HG02970 (cell line): ENCODE data around the gene IL17RE.
A peak's percentile ranks its signal among the peaks of the same experiment; 100 is the strongest.
"Not testable (repeated sequence)": the region's sequence is repeated elsewhere in the genome, so short reads cannot be mapped to it uniquely, and the experiment has no call there.

Experiments used
- ATAC-seq: cut with Tn5 transposase; IDR thresholded peaks from one replicate; pipeline ENCODE4 v1.9.1; 2021; ENCODE audit warnings: mild to moderate bottlenecking, moderate library complexity, moderate number of reproducible peaks; ENCODE audit not compliant: unreplicated experiment, low FRiP score

IL17RE gene

DNA sequence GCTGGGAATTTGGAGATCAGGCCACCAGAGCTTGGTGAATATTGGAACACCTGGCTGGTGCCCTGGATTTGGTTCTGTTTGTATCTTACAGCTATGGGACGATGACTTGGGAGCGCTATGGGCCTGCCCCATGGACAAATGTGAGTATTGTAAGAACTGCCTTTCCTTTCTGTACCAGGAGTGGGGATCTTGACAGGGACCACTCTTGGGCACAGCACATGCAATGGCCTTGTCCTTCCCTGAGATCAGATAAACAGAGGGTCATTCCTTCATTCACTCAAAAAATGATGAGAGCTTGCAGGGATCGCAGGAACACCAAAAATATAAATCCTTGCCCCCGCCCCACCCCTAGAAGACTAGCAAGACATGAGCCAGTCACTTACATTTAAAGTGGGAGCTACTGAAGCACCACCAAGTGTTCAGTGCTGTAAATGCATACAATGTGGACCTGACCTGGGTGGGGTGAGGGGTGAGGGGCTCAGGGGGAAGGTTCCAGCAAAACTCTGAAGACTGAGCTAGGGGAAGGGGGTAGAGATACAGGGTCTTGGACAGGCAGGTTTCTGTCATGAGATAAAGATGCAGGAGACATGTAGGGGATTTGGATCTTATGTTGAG, 28.3 kb downstream of the IL17RE start:
- ATAC-seq, result no peak

DNA sequence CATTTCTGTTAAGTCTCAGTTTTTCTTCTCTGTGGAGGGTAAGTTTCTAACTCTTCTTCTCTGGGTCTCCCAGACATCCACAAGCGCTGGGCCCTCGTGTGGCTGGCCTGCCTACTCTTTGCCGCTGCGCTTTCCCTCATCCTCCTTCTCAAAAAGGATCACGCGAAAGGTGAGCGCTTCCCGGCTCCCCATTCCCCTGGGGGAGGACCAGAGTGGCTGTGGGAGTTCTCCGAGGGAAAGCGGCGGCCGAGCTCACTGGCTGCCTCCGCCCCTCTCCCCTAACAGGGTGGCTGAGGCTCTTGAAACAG, 29.8 kb downstream of the IL17RE start:
- no peak for ATAC-seq

DNA sequence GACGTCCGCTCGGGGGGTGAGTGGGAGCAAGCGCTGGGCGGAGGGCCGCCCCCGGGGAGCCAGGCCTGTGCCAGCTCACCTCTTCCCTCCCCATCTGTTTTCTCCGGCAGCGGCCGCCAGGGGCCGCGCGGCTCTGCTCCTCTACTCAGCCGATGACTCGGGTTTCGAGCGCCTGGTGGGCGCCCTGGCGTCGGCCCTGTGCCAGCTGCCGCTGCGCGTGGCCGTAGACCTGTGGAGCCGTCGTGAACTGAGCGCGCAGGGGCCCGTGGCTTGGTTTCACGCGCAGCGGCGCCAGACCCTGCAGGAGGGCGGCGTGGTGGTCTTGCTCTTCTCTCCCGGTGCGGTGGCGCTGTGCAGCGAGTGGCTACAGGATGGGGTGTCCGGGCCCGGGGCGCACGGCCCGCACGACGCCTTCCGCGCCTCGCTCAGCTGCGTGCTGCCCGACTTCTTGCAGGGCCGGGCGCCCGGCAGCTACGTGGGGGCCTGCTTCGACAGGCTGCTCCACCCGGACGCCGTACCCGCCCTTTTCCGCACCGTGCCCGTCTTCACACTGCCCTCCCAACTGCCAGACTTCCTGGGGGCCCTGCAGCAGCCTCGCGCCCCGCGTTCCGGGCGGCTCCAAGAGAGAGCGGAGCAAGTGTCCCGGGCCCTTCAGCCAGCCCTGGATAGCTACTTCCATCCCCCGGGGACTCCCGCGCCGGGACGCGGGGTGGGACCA, 30.4 kb downstream of the IL17RE start:
- ATAC-seq, result peak; percentile 65

DNA sequence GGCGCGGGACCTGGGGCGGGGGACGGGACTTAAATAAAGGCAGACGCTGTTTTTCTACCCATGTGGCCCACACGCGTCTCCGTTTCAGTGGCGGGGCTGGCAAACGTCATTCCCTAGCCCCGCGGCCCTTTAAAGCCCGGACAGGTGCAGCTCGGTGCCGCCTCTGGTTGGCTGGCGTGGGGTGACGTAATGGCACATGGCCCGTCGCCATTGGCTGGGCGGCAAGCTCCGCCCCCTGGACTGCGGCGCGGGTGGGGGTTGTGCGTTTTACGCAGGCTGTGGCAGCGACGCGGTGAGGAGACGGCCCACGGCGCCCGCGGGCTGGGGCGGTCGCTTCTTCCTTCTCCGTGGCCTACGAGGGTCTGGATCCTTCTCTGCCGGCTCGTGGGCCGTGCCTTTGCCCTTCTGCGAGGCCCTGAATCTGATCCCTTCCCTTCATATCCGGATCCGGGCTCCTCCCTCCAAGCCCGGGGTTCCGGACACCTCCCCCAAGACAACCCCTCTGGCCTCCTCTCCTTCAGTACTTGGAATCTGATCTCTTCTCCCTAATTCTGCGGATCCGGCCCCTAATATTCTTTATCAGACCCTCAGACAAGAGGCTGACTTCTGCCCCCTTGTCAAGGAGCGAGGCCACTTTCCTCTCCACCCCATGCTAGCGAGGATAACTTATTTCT, 31.1 kb downstream of the IL17RE start, which contains the start of gene CRELD1:
Gene CRELD1 (plus strand): TSS at position 274 of the 674 bp plus-strand sequence. CDS start 605 bp downstream, outside the sequence.
- ATAC-seq, result peak; percentile 81

DNA sequence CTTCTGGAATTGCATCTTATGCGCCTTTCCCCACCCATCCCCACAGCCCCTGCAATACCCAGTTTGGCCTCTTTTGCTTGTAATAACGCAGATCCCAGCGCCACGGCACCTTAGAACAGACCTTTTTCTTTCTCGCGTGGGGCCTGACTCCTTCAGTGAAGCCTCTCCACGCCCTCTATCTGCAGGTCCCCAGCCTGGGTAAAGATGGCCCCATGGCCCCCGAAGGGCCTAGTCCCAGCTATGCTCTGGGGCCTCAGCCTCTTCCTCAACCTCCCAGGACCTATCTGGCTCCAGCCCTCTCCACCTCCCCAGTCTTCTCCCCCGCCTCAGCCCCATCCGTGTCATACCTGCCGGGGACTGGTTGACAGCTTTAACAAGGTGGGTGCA, 31.6 kb downstream of the IL17RE start:
- ATAC-seq, result no peak

DNA sequence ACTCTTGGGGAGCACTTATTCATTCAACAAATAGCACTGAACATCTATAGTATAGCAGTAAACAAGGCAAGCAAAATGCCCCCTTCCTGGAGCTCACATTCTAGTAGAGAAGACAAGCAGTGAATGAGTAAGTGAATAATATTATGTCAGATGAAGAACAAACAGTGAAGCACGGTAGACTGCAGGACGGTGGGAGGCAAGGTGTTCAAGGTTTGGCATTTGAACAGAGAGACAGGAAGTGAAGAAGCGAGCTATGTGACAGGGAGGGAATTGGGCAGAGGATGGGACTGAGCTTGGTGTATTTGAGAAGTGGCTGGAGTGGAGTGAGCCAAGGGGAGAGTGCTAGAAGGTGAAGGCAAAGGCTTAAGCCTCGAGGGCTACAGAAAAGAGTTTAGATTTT, 32.3 kb downstream of the IL17RE start:
- no peak for ATAC-seq

DNA sequence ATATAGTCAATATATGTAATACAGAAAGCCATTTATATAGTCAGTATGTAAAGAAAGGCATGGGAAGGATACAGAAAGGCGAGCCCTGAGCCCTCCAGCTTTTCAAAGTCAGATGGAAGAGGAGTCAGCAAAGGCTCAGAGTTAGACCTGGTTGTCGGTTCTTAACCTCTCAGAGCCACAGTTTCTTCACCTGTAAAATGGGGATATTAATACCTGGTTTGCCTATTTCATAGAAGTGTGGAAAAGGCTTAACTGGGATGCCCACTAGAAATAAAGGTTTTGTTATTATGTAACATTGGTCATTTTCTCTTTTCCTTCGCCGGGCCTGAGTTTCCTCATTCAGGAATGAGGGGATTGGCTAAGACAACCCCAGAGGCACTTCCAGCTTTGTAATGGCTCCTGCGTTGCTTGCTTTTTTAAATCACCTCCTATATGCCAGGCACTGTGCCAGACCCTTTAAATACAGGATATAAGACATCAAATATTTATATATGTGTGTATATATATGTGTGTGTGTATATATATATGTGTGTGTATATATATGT, 33.4 kb downstream of the IL17RE start:
- ATAC-seq, result no peak

DNA sequence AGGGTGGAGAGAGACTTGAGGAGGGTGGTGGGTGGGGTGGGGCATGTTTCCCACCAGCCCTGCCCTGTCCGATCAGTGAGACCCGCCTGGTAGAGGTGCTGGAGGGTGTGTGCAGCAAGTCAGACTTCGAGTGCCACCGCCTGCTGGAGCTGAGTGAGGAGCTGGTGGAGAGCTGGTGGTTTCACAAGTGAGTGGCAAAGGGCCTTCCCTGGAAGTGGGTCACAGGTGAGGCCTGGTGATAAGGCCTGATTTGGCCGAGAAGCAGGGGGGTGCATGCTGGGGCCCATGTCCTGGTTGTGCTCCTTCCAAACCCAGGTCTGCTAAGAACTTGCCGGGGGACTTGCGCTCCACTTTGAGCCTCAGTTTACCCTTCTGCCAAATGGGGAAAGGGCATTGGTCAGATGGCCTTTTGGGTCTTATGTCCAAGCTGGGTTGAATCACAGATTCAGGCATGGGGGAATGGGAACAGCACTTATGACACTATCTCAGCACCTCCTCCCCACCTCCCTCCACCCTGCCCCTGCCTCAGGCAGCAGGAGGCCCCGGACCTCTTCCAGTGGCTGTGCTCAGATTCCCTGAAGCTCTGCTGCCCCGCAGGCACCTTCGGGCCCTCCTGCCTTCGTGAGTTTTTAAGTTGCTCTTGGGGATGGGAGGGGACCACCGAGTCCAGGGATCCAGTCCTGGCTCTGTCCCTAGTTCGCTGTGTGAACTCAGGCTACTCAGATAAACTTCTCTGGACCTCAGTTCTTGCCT, 35.0 kb downstream of the IL17RE start:
- no peak for ATAC-seq

DNA sequence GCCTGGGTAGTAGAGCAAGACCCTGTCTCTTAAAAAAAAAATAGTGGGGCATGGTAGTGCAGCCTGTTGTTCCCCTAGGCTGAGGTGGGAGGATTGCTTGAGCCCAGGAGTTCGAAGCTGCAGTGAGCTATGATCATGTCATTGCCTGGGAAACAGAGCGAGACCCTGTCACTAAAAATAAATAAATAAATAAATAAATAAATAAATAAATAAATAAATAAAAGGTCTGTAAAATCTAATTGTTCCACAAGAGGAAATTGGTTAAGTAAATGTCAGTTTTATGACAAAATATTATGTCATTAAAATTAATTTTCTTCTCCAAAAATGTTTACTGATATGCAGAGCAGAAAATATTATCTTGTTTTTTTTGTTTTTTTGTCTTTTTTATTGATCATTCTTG, 36.3 kb downstream of the IL17RE start:
- no peak for ATAC-seq

DNA sequence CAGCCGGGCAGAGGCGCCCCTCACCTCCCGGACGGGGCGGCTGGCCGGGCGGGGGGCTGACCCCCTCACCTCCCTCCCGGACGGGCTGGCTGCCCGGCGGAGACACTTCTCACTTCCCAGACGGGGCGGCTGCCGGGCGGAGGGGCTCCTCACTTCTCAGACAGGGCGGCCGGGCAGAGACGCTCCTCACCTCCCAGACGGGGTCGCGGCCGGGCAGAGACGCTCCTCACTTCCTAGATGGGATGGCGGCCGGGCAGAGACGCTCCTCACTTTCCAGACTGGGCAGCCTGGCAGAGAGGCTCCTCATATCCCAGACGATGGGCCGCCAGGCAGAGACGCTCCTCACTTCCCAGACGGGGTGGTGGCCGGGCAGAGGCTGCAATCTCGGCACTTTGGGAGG, 37.3 kb downstream of the IL17RE start:
- not testable (repeated sequence) for ATAC-seq

DNA sequence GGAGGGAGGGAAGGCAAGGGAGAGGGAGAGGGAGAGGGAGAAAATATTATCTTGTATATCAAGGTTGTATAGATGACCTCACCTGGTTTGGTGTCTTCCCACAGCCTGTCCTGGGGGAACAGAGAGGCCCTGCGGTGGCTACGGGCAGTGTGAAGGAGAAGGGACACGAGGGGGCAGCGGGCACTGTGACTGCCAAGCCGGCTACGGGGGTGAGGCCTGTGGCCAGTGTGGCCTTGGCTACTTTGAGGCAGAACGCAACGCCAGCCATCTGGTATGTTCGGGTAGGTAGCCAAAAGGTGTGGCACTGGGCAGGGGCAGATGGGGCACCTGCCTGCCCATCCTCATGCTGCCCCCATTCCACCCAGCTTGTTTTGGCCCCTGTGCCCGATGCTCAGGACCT, 38.1 kb downstream of the IL17RE start:
- no peak for ATAC-seq

DNA sequence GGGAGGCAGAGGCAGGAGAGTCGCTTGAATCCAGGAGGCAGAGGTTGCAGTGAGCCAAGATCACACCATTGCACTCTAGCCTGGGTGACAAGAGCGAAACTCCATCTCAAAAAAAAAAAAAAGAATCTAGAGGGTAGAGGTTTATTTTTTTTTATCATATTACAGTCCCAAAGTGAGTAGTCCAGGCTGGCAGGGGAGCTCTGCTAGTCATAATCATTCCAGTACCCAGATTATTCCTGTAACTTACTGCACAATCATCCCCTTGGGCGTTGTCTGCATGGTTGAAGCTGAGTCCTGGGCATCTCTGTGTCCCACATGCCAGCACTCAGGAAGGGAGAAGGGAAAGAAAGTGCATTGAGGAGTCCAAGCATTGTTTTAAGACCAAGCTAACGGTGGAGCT, 39.5 kb downstream of the IL17RE start:
- no peak for ATAC-seq

DNA sequence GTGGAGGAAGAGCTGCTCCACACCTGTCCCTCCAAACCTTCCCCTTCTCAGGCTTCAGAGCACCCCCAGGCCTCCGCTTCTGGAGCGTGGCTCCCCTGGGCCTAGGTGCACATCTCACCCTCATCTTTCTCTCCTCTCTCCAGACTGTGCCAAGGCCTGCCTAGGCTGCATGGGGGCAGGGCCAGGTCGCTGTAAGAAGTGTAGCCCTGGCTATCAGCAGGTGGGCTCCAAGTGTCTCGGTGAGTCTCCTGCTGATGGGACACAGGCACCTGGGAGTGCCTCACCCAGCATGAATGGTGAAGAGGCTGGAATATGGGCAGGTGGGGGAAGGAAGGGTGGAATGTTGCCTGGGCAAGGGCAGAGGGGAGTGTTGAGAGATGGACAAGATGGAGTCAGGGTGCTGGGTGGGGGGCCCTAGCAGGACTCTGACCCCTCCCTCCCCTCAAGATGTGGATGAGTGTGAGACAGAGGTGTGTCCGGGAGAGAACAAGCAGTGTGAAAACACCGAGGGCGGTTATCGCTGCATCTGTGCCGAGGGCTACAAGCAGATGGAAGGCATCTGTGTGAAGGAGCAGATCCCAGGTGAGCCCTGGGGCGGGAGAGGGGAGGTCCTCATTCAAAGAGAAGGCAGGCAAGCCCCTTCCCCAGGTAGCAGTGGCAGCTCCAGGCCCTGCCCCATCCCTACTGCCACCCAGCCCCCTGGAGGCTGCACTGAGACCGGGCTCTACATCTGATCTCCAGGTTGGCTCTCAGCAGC, 40.5 kb downstream of the IL17RE start:
- no peak for ATAC-seq

DNA sequence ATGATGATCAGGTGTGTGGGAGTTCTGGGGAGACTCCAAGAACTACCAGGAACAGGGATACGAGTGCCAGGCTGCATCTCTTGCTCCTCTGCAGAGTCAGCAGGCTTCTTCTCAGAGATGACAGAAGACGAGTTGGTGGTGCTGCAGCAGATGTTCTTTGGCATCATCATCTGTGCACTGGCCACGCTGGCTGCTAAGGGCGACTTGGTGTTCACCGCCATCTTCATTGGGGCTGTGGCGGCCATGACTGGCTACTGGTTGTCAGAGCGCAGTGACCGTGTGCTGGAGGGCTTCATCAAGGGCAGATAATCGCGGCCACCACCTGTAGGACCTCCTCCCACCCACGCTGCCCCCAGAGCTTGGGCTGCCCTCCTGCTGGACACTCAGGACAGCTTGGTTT, 41.6 kb downstream of the IL17RE start:
- no peak for ATAC-seq

DNA sequence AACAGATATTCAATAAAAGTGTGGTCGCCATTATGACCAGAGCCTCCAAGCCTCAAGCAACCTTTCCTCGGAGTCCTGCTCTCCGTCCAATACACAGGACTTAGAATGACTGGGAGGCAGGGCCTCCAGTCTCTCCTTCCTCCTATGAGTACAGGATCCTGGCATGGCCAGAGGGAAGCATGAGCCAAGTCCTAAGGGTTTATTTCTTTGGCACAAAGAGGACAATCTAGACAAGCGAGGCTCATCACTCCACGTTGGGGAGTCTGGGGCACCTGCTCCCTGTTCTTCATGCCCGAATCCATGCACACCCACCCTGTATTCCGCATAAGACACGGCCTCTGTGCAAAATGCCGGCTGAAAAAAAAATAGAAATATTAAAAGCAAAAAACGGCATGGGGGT, 42.7 kb downstream of the IL17RE start:
- no peak for ATAC-seq

DNA sequence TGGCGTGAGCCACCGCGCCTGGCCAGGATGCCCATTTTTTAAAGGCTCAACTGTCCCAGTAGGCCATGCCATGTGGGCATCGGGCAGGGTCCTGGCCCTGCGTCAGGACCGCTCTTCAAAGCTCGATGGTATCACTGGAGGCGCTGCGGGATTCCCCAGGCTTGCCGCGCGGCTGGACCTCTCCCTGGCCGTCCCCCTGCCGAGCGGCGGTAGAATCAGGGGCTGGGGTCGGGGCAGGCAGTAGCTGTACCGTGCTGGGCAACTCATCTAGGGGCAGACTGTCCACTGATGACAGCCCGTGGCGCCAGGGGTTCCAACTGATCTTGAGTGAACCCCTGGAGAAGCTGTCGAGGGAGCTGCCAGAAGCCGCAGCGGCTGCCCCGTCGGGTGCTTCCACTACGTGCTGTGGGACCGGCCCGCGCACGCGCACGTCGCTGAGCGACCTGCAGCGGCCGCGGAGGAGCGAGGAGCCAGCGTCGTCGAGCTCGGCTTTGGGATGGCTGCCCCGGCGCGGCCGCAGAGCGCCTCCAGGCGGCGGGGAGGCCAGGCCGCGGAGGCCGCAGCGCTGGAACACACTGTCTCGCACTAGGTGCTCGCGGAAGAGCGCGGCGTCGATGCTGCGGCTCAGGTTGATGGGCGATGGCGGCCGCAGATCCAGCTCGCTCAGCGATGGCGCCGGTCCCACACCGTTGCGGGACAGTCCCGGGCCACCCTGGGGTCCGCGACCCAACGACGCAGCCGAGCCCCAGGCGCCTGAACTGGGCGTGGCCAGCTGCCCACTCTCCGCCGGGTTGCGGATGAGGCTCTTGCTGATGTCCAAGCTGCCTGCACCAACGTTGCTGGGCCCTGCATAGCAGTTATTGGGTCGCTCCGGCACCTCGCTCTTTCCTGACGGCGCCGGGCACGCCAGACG, 43.7 kb downstream of the IL17RE start:
- ATAC-seq, result peak; percentile 68

DNA sequence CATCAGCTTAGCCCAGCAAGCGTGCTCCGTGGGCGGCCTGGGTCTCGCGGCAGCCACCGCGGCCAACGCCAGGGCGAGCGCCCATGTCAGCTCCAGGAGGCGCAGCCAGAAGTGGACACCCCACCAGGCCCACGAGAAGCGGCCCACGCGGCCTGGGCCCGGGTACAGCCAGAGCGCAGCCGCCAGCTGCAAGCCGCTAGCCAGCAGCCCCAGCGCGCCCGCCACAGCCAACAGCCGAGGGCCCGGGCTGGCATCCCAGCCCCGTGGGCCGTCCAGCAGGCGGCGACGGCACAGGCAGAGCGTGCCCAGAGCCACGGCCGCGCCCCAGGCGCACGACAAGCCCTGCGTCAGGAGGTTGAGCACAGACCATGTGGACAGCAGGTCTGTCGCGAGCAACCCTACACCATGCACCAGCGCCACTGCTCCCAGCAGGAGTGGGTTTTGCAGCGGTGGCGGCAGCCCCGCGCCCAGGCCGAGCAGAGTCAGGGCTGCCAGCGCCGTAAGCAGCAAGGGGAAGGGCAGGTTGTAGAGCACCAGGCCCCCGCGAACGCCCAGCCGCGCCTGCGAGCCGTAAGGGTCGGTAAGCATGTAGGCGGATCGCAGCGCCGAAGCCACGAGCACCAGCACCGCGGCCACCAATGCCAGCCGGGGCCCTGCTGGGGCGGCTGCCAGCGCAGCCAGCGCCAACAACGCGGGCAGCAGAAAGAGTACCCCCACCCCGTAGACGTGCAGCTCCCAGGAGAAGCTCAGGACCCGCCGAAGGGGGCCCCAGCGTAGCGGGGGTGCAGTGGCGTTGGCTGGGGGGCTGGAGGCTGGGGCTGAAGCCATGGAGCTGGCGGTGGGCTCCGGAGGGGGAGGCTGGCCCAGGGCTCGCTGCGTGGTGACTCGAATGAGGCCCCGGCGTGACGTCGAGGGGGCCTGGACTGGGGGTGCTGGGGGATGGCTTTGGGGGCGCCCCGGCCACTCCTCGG, 44.7 kb downstream of the IL17RE start:
- no peak for ATAC-seq

DNA sequence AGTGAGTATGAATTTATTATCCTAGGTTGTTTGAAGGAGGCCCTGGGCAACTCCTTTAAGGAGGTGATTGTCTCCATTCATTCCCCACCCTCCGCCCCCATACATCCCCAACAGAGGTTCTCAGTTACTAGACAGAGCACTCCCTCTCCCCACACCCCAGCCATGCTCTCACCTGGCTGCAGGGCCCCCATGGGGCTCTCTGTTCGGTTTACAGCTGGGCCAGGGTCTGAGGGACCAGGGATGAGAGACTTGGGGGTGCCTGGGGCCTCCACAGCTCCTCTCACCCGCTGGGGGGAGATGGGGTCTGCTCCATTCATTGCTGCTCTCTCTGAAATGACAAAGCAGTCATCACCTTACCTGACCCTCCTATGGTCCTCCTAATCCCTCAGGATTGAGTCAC, 45.9 kb downstream of the IL17RE start:
- ATAC-seq, result no peak
